ENCODE measurements around the gene ARRB1. TPM values are rescaled to one million over a fixed set of nuclear protein-coding genes. Genes with fewer than 3 reads are reported as not detected.

ARRB1 gene
- total RNA-seq, 1 experiment from 2014 or later, result 219 TPM

- POLR2A ChIA-PET, result no interaction called here
- no peaks in the 10 kb centered on the region for H3K36me3 ChIP-seq (ENCODE audit: control insufficient read depth, insufficient read depth, low read length)
- CTCF ChIA-PET, result interaction anchor here (1.0 kb wide), 1 partner anchor 11 kb away, joined by 3 read pairs; no protein-coding TSS in a partner anchor
- H3K27me3 ChIP-seq (ENCODE audit: control insufficient read depth, insufficient read depth, low read length), result no peaks in the 10 kb centered on the region; the same call in 1 of the 2 replicates
- no peak overlapping the region for H3K4me3 ChIP-seq (ENCODE audit: low read depth in 2 of 2, low read length in 2 of 2)
- no peak overlapping the region for H3K27ac ChIP-seq (ENCODE audit: low read length)
- ATAC-seq (no peak), DNase-seq (ENCODE audit: low read depth, low spot score) (no peak)
- TF ChIP-seq CTCF (IDR thresholded peaks at IDR 0.05) (no peak), POLR2AphosphoS5 (IDR thresholded peaks at IDR 0.05; ENCODE audit: low read depth, low read length) (no peak), TCF7L2 (IDR thresholded peaks at IDR 0.05; ENCODE audit: low read depth, low read length) (no peak), REST (IDR thresholded peaks at IDR 0.05; ENCODE audit: insufficient read depth in 1 of 2, low read depth in 2 of 2, low read length in 1 of 2) (no peak), SIN3A (IDR thresholded peaks at IDR 0.05; ENCODE audit: borderline replicate concordance, insufficient read depth, low read depth, low read length) (no peak)
- BruUV-seq (replicated peaks), result no TSS peak
- intact Hi-C loops (cut with micrococcal nuclease; ENCODE audit: unreplicated experiment) (no loop called here), in situ Hi-C loops (cut with HindIII; ENCODE audit: low pct_unique_long_range_greater_than_20kb, low sequenced_read_pairs) (loop anchor here (25.0 kb wide), 1 partner anchor 225 kb away; no protein-coding TSS in a partner anchor)
- no peaks in the 10 kb centered on the region for H3K4me1 ChIP-seq (ENCODE audit: control insufficient read depth, insufficient read depth, low read length)
- H3K9me3 ChIP-seq (ENCODE audit: control insufficient read depth, insufficient read depth, low read depth, low read length), result no peaks in the 10 kb centered on the region
These were observed 114.4 kb downstream of the ARRB1 start for GRCh38 chr11:75237050-75237449.

GRCh38 chr11:75236062-75236461 is 115.4 kb downstream of the ARRB1 start:
- DNase-seq (ENCODE audit: low read depth, low spot score) (no peak), ATAC-seq (no peak)
- no peak overlapping the region for H3K27ac ChIP-seq (ENCODE audit: low read length)
- TF ChIP-seq TCF7L2 (IDR thresholded peaks at IDR 0.05; ENCODE audit: low read depth, low read length) (no peak), REST (IDR thresholded peaks at IDR 0.05; ENCODE audit: insufficient read depth in 1 of 2, low read depth in 2 of 2, low read length in 1 of 2) (no peak), CTCF (IDR thresholded peaks at IDR 0.05) (no peak), SIN3A (IDR thresholded peaks at IDR 0.05; ENCODE audit: borderline replicate concordance, insufficient read depth, low read depth, low read length) (no peak), POLR2AphosphoS5 (IDR thresholded peaks at IDR 0.05; ENCODE audit: low read depth, low read length) (no peak)
- no peaks in the 10 kb centered on the region for H3K4me1 ChIP-seq (ENCODE audit: control insufficient read depth, insufficient read depth, low read length)
- no peaks in the 10 kb centered on the region for H3K36me3 ChIP-seq (ENCODE audit: control insufficient read depth, insufficient read depth, low read length)
- intact Hi-C loops (cut with micrococcal nuclease; ENCODE audit: unreplicated experiment), result no loop called here
- in situ Hi-C loops (cut with HindIII; ENCODE audit: low pct_unique_long_range_greater_than_20kb, low sequenced_read_pairs), result loop anchor here (25.0 kb wide), 1 partner anchor 224 kb away; no protein-coding TSS in a partner anchor
- no peaks in the 10 kb centered on the region for H3K9me3 ChIP-seq (ENCODE audit: control insufficient read depth, insufficient read depth, low read depth, low read length)
- no peaks in the 10 kb centered on the region for H3K27me3 ChIP-seq (ENCODE audit: control insufficient read depth, insufficient read depth, low read length)
- BruUV-seq (replicated peaks), result no TSS peak
- no peak overlapping the region for H3K4me3 ChIP-seq (ENCODE audit: low read depth in 2 of 2, low read length in 2 of 2)
- POLR2A ChIA-PET, result no interaction called here
- CTCF ChIA-PET, result no interaction called here
